PC-3 (cell line): Measurements from ENCODE around the gene CCDC136.

ENCODE experiments used
- EZH2 ChIP-seq: fragments of 300-600 bp; sonication (generic); IDR thresholded peaks from one replicate; pipeline ENCODE4 v1.6.1; 2017; ENCODE audit warnings: antibody characterized with exemption, mild to moderate bottlenecking, low read length; ENCODE audit not compliant: unreplicated experiment
- TF ChIP-seq, protein P1 (sequence below): fragments of 300-600 bp; sonication (generic); conservative IDR thresholded peaks from 2 replicates; pipeline ENCODE4 v1.5.1; 2017; ENCODE audit warnings: antibody characterized with exemption, low read depth, mild to moderate bottlenecking, low read length

DNA sequence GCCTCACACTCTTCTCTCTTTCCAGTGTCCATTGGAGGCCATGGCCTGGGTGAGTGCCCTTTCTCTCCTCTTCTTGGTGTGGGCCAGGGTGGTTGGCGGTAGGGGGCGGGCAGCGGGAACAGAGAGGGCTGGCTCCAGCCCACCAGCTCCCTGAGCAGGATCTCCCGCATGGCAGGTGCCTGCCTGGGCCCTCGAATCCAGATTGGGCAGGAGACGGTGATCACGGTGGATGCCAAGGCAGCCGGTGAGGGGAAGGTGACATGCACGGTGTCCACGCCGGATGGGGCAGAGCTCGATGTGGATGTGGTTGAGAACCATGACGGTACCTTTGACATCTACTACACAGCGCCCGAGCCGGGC is 57.4 kb downstream of the CCDC136 start:
- TF ChIP-seq, protein P1, sequence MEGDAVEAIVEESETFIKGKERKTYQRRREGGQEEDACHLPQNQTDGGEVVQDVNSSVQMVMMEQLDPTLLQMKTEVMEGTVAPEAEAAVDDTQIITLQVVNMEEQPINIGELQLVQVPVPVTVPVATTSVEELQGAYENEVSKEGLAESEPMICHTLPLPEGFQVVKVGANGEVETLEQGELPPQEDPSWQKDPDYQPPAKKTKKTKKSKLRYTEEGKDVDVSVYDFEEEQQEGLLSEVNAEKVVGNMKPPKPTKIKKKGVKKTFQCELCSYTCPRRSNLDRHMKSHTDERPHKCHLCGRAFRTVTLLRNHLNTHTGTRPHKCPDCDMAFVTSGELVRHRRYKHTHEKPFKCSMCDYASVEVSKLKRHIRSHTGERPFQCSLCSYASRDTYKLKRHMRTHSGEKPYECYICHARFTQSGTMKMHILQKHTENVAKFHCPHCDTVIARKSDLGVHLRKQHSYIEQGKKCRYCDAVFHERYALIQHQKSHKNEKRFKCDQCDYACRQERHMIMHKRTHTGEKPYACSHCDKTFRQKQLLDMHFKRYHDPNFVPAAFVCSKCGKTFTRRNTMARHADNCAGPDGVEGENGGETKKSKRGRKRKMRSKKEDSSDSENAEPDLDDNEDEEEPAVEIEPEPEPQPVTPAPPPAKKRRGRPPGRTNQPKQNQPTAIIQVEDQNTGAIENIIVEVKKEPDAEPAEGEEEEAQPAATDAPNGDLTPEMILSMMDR, result no peak
- no peak for TF ChIP-seq EZH2
